ENCODE data around the gene KIRREL1.

Gene KIRREL1

DNA sequence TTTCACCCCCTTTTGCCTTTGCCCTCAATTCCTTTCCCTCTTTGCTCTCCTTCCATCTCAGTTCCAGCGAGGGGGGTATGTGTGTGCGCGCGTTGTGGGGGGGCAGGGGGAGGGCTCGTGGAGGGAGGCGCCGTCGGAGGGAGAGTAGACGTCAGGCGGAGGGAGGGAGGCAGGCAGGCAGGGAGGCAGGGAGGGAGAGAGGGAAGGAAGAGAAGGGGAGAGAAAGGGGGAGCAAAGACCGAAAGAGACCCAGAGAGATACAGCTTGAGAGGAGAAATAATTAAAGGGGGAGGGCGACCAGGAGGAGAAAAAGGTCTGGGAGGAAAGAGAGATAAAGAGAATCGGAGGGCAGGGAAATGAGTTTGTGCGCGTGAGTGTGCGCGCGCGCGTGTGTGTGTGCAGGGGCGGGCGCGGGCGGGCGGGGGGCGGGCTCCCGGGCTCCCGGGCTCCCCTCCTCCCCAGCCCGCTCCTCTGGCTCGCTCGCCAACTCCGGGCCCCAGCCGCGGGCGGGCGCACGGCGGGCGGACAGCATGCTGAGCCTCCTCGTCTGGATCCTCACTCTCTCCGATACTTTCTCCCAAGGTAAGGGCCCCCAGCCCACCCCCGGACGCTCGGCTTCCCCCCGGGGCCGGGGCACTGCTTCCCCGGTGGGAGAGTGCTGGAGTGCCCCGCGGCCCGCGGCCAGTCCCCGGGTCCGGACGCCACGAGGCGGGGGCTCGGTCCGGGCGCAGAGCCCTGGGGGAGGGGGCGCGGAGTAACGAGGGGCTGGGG is at the start of gene KIRREL1:
Gene KIRREL1 (plus strand): TSS at position 499 of the 771 bp plus-strand sequence. CDS start 32 bp downstream, at position 531.
- peak; percentile 65 for DNase-seq

GRCh38 chr1:157944663-157945280 is 48.7 kb upstream of the KIRREL1 start:
- DNase-seq, result peak; percentile 34

DNA sequence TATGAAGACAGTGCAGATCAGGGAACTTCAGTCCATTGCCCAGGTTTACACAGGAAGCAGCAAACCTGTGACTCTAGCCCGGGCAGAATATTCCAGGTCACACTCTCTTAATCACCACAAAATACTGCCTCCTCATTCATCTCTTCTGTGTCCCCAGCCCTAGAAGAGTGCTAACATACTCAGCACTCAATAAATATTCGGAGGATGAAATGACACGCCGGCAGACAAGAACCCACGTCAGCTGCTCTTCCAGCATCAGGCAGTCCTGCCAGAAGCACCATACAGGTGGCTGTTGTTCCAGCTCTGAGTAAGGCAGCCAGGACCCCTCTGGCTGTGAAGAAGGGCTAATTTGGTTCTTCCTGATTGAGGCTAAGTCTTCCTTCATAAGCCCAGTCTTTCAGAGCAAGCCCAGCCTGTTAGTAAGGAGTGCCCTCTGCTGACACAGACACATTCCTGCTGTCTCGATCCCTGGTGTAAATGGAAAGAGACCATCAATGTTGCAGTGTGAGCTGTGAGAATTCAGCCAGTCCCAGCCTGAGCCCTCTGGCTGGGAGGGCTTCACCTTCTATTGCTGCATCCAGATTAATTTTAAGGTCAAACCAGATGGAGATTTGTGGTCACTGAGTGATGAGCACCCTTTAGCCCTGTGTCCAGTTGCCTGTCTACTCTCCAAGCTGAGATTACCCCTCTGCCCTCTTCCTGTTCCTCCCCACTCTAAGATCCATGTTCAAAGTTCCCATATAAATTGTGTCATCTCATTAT is 45.0 kb upstream of the KIRREL1 start:
- DNase-seq, result peak; percentile 79

GRCh38 chr1:157949074-157949354 is 44.4 kb upstream of the KIRREL1 start:
- DNase-seq, result no peak

- no peak for DNase-seq
Observed at GRCh38 chr1:157951230-157951629, 42.2 kb upstream of the KIRREL1 start.

DNA sequence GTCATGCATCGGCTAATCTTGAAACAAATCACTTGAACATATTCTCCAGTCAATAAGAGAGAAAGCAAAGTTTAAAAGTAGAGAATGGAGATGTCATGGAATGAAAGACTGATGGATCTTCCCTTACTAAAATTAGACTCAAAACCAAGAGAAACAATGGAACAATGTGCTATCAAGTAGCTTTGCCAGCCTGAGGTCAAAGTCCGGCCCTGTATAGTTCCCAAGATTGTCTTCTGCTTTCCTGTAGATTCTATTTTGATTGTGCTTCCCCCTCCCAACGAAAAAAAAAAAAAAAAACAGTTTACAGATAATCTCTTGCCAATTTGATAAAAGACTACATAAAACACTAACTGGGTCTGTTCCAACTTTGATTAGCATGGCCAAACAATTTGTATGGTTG is 40.8 kb upstream of the KIRREL1 start:
- no peak for DNase-seq

- no peak for DNase-seq
Observed at GRCh38 chr1:157955221-157955620, 38.2 kb upstream of the KIRREL1 start.

GRCh38 chr1:157955857-157956256 is 37.6 kb upstream of the KIRREL1 start:
- DNase-seq, result peak; percentile 42

- DNase-seq, result no peak
Observed at GRCh38 chr1:157956732-157957131, 36.7 kb upstream of the KIRREL1 start.

GRCh38 chr1:157958263-157958662 is 35.2 kb upstream of the KIRREL1 start:
- DNase-seq, result no peak

- no peak for DNase-seq
Observed at GRCh38 chr1:157959750-157960149, 33.7 kb upstream of the KIRREL1 start.

- no peak for DNase-seq
Observed at GRCh38 chr1:157960773-157961172, 32.7 kb upstream of the KIRREL1 start.

DNA sequence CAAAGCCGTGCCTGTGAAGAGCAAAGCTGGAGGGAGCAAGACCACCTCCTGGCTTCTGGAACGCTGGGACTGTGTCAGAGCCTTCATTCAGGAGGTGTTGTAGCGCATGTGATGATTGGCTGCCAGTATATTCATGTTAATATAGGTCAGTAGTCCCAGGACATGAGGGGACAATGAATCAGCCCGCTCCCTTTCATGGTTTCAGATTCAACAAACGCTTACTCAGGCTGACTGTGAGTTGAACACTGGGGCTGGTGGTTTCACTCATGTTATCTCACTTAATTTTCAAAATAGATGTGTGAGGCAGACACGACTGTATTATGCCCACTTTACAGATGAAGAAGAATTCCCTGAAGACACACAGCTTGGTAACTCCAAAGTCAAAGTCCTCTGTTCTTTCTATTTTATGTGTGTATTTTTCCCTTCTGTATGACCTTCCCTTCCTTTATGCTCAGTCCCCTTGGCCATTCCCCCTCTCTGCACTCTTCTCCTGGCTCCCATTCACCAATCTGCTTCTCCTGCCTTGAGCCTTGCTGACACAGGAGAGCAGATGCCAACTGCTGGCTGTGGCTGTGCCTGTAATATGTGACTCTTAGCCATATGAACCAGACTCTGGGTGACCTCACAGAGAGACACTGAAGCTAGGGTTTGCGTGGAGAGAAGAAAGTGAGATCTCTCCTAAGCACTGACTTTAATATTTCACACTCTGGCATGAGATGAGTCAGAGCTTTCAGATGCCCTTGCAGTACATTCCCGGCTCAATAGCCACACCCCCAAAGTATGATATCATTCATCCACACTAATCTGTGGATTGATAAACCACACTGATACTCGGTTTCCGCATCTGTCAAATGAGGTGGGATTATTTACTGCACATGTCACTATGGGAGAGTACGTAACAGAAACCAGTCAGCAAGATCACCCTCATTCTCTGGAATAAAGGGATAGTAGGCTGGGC is 31.4 kb upstream of the KIRREL1 start:
- DNase-seq, result peak; percentile 21

- DNase-seq, result peak; percentile 81
Observed at GRCh38 chr1:157963713-157964112, 29.7 kb upstream of the KIRREL1 start.

DNA sequence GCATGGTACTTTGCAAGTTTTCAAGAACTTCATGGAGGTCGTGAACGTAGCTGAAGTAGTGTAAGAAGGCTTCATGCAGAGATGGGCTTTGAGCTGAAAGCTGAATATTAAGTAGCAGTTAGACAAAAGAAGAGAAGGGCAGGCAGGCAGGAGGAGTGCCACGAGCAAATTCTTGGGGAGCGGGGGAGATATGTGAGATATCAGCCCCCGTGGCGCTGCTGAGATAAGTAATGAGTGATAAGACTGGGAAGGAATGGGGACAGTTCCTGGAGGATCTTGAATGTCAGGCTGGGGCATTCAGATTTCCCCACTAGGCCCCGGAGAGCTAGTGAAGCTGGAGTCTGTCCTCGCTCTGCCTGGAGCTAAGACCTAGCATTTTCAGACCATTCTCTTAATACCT is 27.9 kb upstream of the KIRREL1 start:
- no peak for DNase-seq

- DNase-seq, result no peak
Observed at GRCh38 chr1:157966031-157966537, 27.4 kb upstream of the KIRREL1 start.

DNA sequence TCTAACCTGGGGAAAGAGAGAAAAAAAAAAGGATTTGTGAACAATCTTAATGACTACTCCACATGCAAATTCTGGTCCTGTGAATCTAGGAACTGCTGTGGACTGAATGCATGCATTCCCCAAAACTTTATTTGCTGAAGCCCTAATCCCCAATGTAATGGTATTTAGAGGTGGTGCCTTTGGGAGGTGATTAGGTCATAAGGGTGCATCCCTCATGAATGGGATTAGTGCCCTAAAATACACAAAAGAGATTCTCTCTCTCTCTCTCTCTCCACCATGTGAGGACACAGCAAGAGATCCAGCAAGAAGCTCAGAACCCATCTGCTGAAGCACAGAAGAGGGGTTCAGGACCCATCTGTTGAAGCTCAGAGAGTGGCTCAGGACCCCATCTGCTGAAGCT is 26.2 kb upstream of the KIRREL1 start:
- no peak for DNase-seq

GRCh38 chr1:157968508-157968907 is 24.9 kb upstream of the KIRREL1 start:
- peak; percentile 12 for DNase-seq

GRCh38 chr1:157968946-157969345 is 24.5 kb upstream of the KIRREL1 start:
- no peak for DNase-seq

DNA sequence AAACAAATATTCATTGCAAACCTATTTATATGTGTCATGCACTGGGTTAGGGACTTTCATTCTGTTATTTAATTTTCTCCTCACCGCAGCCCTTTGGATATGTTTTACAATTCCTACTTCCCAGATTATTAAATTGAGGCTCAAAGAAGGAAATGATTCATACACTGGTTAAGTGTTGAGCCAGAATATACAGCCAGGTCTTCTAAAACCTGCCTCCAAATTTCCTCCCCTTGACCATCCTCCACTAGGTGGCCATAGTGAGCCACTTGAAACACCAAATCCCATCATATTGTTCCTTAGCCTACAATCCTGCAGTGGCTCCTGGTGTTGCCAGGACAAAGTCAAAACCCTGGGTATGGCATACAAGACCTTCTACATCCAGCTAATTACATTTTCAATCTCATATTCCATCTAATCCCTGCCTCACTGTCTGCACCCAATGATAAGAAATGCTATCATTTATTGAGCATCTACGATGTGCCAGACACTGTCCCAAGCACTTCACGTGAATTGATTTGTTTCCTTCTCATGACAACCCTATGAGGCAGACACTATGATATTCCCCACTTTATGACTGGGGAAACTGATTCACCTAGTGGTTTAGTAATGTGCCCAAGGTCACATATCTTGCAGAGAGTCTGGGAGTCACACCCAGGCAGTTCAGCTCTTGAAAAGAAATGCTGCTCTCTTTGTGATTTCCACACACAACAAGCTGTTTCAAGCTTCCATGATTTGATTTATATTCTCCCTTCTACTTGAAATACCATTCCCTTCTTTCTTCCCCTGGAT is 23.6 kb upstream of the KIRREL1 start:
- DNase-seq, result peak; percentile 57

- DNase-seq, result no peak
Observed at GRCh38 chr1:157971769-157972168, 21.7 kb upstream of the KIRREL1 start.

Measured in hematopoietic multipotent progenitor cell treated with erythropoietin and hydrocortisone succinate and interleukin-3 and kit ligand, for 4 days (in vitro differentiated cells).